NT2/D1 (cell line): ENCODE measurements around the gene TENT4A.

Source experiments
- DNase-seq: peaks from one replicate; pipeline ENCODE4 v3.0.0-alpha.2; 2011; ENCODE audit warnings: low read depth, low spot score
- H3K27me3 ChIP-seq: 2 replicates; pipeline ENCODE4 v1.6.0; 2011; ENCODE audit warnings: mild to moderate bottlenecking; ENCODE audit not compliant: insufficient read length, insufficient read depth
- H3K36me3 ChIP-seq: 2 replicates; pipeline ENCODE4 v1.6.1; 2011; ENCODE audit warnings: mild to moderate bottlenecking, low read length, mixed read lengths; ENCODE audit not compliant: insufficient read depth, insufficient read length
- H3K4me1 ChIP-seq: 2 replicates; pipeline ENCODE4 v1.5.1; 2011; ENCODE audit not compliant: insufficient read depth, insufficient read length
- H3K4me3 ChIP-seq: 2 replicates; pipeline ENCODE4 v1.5.1; 2011; ENCODE audit warnings: low read depth; ENCODE audit not compliant: insufficient read length
- H3K9ac ChIP-seq: 2 replicates; pipeline ENCODE4 v1.6.0; 2011; ENCODE audit warnings: low read depth; ENCODE audit not compliant: insufficient read length
- H3K9me3 ChIP-seq: 2 replicates; pipeline ENCODE4 v1.5.1; 2011; ENCODE audit warnings: mild to moderate bottlenecking, low read length; ENCODE audit not compliant: insufficient read depth
- SUZ12 ChIP-seq: IDR thresholded peaks from 2 replicates; pipeline ENCODE4 v1.6.1; 2011; ENCODE audit not compliant: insufficient read length, insufficient read depth; ENCODE audit errors: extremely low read depth
- YY1 ChIP-seq: IDR thresholded peaks from 2 replicates; pipeline ENCODE4 v1.6.1; 2011; ENCODE audit not compliant: insufficient read length, insufficient read depth
- ZNF274 ChIP-seq: IDR thresholded peaks from 2 replicates; pipeline ENCODE4 v1.6.1; 2011; ENCODE audit warnings: mild to moderate bottlenecking, low read depth, low read length

Gene TENT4A

DNA sequence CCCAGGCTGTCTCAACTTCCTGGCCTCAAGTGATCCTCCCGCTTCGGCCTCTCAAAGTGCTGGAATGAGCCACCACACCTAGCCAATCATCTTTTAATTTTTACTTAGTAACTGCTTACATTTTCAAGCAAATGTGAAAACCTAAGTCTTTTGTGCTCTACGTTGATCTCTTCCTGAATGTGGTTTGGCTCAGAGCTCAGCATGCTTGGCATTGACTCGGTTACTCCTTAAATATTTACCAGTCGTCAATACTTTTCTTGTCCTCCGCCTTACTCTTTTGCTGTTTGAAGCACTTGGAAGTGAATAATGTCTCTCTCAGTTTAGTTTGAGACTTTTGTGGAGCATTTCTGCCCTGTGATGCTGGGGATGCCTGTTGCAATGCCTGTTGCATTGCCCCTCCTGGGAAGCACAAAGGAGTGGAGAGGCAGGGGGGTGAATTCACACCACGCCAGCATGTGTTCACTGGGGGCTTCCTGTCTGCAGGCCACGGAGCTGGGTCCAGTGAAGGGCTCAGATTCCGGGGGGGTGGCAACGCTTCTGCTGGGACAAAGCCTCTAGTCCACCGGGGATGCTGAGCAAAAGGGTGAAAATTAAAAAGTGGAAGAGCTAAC lies 13.1 kb upstream of the TENT4A start:
- Histone ChIP-seq H3K4me1 (peaks cover 11% of the 10 kb centered on the region), H3K9ac (no peak overlapping the region), H3K36me3 (no peaks in the 10 kb centered on the region), H3K4me3 (no peak overlapping the region), H3K27me3 (no peaks in the 10 kb centered on the region), H3K9me3 (no peaks in the 10 kb centered on the region)
- no peak for DNase-seq
- no peak for TF ChIP-seq ZNF274
- TF ChIP-seq YY1: no peak
- TF ChIP-seq SUZ12: no peak

DNA sequence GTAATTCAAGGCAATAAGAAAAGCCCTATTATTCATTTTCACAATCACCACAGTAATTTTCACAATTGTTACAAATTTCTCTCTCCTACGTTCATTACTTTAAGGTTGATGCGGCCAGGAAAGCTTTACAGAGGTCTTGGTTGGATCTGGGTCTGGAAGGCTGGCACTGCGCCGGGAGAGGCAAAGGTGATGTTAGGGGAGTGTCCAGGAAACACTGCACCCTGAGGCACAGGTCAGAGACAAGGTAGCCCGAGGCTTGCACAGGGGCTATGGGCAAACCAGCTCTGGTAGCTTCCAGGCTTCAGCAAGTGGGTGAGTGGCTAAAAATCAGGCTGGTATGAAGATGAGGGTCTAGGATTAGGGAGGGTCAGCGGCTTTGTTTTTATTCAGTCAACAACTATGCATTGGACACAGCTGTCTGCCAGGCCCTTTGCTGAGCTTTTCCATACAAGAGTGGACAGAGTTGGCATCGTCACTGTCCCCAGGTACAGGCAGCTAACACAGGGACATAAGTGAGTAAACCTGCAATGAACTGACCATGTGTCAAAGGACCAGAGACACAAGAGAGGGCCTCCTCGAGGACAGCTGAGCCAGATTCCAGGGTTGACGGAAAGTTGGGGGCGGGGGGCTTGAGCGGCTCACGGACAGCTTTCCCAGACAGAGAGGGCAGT lies 12.4 kb upstream of the TENT4A start:
- TF ChIP-seq YY1 (no peak), SUZ12 (no peak), ZNF274 (no peak)
- no peaks in the 10 kb centered on the region for H3K36me3 ChIP-seq
- H3K27me3 ChIP-seq: no peaks in the 10 kb centered on the region
- H3K4me3 ChIP-seq: no peak overlapping the region
- DNase-seq: no peak
- no peaks in the 10 kb centered on the region for H3K9me3 ChIP-seq
- no peak overlapping the region for H3K9ac ChIP-seq
- peaks cover 11% of the 10 kb centered on the region for H3K4me1 ChIP-seq

DNA sequence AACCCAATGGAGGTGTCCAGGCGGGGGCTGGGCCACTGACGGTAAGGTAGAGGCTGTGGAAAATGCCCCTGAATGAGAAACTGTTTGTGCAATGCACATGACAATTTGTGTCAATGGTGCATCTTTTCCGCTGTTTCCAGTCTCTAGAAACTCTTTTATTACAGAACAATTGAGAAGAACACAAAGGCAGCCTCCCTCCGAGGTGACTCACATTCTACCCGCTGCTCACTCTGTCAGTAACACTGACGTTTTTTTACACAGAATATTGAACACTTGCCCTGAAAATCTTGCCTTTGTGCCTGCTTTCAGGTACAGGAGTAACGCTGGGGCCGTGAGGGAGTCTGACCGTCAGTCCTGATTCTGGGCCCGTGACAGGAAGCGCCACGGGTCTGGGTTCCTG lies 11.7 kb upstream of the TENT4A start:
- no peak for TF ChIP-seq YY1
- no peak for TF ChIP-seq ZNF274
- TF ChIP-seq SUZ12: no peak
- Histone ChIP-seq H3K9me3 (no peaks in the 10 kb centered on the region), H3K4me1 (peaks cover 11% of the 10 kb centered on the region), H3K9ac (no peak overlapping the region), H3K27me3 (no peaks in the 10 kb centered on the region), H3K36me3 (no peaks in the 10 kb centered on the region), H3K4me3 (no peak overlapping the region)
- DNase-seq: no peak

DNA sequence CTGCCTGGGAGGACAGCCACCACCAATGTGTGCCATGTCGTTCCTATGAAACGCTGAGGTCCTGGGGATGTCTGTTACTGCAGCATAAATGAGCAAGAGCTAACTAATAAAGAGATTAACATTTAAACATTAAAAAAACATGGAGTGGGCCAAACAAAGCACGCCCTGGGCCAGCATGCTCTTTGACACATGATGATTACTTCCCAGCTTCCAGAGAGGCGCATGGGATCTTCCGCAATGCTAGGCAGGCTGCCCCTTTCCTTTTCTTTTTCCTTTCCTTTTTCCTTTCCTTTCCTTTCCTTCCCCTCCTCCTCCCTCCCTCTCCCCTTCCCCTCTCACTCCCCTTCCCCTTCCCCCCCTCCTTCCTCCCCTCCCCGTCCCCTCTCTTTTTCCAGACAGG lies 10.6 kb upstream of the TENT4A start:
- no peak overlapping the region for H3K9ac ChIP-seq
- H3K36me3 ChIP-seq: no peaks in the 10 kb centered on the region
- TF ChIP-seq SUZ12: no peak
- TF ChIP-seq YY1: no peak
- TF ChIP-seq ZNF274: no peak
- no peak overlapping the region for H3K4me3 ChIP-seq
- DNase-seq: no peak
- H3K4me1 ChIP-seq: peaks cover 11% of the 10 kb centered on the region
- H3K9me3 ChIP-seq: no peaks in the 10 kb centered on the region
- no peaks in the 10 kb centered on the region for H3K27me3 ChIP-seq

DNA sequence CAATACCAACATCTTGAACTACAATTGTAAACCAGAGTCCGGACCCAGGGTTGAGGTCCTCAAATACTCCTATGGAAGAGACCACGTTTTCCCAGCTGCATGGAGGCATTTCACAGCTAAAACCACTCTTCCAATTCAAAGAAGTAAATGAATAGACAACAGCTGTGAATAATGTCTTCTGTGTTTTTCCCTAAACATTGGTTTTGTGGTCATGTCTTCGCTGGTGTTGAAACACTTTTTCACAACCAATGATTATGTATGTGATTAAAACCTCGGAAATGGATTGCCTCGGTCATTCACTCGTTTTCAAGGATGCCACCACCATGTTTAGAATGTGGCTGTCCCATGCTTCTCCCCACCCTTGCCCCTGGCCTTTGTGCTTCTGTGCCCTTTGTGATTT lies 9.4 kb upstream of the TENT4A start:
- H3K9ac ChIP-seq: no peak overlapping the region

DNA sequence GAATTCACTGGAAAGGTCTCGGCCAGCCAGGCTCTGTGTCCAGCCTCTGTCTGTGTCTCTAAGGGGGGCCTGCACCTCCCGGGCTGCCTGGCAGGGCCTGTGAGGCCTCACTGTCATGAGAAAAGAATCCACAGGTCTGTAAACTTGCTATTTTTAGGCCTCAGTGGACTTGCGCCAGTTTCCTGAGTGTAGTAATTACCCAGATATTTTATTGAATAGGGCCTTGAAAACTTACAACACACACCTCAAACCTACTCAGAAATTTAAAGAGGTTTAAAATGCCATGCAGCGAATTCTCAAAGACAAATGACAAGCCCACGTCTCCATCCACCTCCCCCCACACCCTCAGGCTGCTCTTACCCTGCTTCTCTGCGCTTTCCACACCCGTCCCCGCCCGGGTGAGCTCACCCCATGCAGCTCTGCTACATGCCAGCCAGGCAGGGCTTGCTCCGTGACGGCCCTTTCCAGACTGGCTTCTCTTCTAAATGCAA lies 8.8 kb upstream of the TENT4A start:
- DNase-seq: no peak
- H3K4me1 ChIP-seq: peaks cover 11% of the 10 kb centered on the region
- H3K27me3 ChIP-seq: no peaks in the 10 kb centered on the region
- H3K9ac ChIP-seq: no peak overlapping the region
- no peaks in the 10 kb centered on the region for H3K9me3 ChIP-seq
- TF ChIP-seq ZNF274: no peak
- no peak for TF ChIP-seq SUZ12
- TF ChIP-seq YY1: no peak
- no peaks in the 10 kb centered on the region for H3K36me3 ChIP-seq
- H3K4me3 ChIP-seq: no peak overlapping the region

More for the DNA sequence above, 9.4 kb upstream of the TENT4A start:
- H3K4me3 ChIP-seq: no peak overlapping the region
- peaks cover 11% of the 10 kb centered on the region for H3K4me1 ChIP-seq
- no peak for DNase-seq
- H3K36me3 ChIP-seq: no peaks in the 10 kb centered on the region
- no peaks in the 10 kb centered on the region for H3K9me3 ChIP-seq
- TF ChIP-seq ZNF274 (no peak), YY1 (no peak), SUZ12 (no peak)
- H3K27me3 ChIP-seq: no peaks in the 10 kb centered on the region

DNA sequence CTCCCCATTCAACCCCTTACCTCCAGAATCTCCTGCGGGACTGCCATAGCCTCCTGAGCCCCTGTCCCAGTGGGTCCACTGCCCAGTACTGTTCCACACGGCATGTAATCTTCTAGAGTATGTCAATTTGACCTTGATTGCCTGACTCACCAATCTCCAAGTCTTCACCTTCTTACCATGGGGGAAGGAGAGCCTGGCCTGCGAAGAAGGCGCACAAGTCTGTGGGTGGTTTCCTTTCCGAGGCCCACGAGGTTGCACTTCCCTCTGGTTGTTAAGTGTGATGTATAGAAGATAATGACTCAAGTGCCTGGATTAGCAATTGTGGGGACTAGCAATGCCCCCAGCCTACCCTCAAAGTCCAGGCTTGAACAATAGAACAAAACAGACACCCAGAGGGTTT lies 8.1 kb upstream of the TENT4A start:
- DNase-seq: no peak
- Histone ChIP-seq H3K9me3 (no peaks in the 10 kb centered on the region), H3K27me3 (no peaks in the 10 kb centered on the region), H3K9ac (no peak overlapping the region), H3K36me3 (no peaks in the 10 kb centered on the region), H3K4me3 (no peak overlapping the region), H3K4me1 (peaks cover 11% of the 10 kb centered on the region)
- no peak for TF ChIP-seq SUZ12
- no peak for TF ChIP-seq YY1
- TF ChIP-seq ZNF274: no peak

DNA sequence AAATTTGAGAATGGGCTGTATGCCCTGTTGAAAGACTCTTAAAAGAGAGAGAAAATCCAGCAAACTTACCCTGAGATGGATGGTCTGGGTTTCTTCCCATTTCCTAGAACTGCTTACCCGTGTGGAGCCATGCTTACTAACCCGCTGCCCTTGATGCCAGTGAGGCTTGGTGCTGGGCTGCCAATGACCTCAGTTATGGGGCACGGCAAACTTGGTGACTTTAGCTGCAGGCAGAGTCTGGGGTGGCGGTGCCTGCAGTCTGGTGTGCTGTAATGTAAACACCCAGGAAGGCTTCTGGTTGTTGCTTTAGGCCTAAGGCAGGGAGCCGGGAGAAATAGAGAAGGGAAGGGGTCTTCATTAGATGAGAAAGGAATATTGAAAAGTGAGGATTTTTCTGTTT lies 7.3 kb upstream of the TENT4A start:
- DNase-seq: no peak
- TF ChIP-seq ZNF274: no peak
- TF ChIP-seq YY1: no peak
- TF ChIP-seq SUZ12: no peak

More for the DNA sequence above, 7.3 kb upstream of the TENT4A start:
- Histone ChIP-seq H3K9ac (no peak overlapping the region), H3K9me3 (no peaks in the 10 kb centered on the region), H3K27me3 (peaks cover 5% of the 10 kb centered on the region), H3K36me3 (no peaks in the 10 kb centered on the region), H3K4me1 (peaks cover 7% of the 10 kb centered on the region), H3K4me3 (no peak overlapping the region)
